K562 (cell line): ENCODE results near the gene NTSR1. TPM values are rescaled to one million over a fixed set of nuclear protein-coding genes. Genes with fewer than 3 reads are reported as not detected.

ENCODE experiments used
- CBFA2T2 ChIP-seq: fragments of 450-650 bp; conservative IDR thresholded peaks from 2 replicates; pipeline ENCODE4 v1.6.1; 2017; ENCODE audit warnings: mild to moderate bottlenecking
- ETS2 ChIP-seq: IDR thresholded peaks from 2 replicates; pipeline ENCODE4 v1.6.1; 2016; ENCODE audit warnings: borderline replicate concordance, missing genetic modification characterization, mild to moderate bottlenecking, moderate library complexity, missing compliant biosample characterization; ENCODE audit not compliant: poor library complexity, severe bottlenecking
- MAFF ChIP-seq: IDR thresholded peaks from 2 replicates; pipeline ENCODE4 v1.6.1; 2012; ENCODE audit warnings: low read length, improper control_type of control experiment
- MBD1 ChIP-seq: fragments of 250-450 bp; sonication (Bioruptor Pico); IDR thresholded peaks from 2 replicates; pipeline ENCODE4 v1.8.0; 2022; ENCODE audit warnings: inconsistent platforms
- NEUROD1 ChIP-seq: fragments of 150-350 bp; IDR thresholded peaks from 2 replicates; pipeline ENCODE4 v1.6.1; 2014; ENCODE audit warnings: borderline replicate concordance, low read length, low read depth; ENCODE audit not compliant: partially characterized antibody
- PPARD ChIP-seq: fragments of 250-450 bp; sonication (Bioruptor Pico); IDR thresholded peaks from 2 replicates; pipeline ENCODE4 v1.8.0; 2022; ENCODE audit warnings: inconsistent platforms, mild to moderate bottlenecking, moderate library complexity
- PYGO2 ChIP-seq: fragments of 450-650 bp; IDR thresholded peaks from 2 replicates; pipeline ENCODE4 v1.6.1; 2016; ENCODE audit warnings: mild to moderate bottlenecking, missing genetic modification characterization, moderate library complexity, missing compliant biosample characterization
- TAF7 ChIP-seq: fragments of 450-650 bp; IDR thresholded peaks from 2 replicates; pipeline ENCODE4 v1.6.1; 2016; ENCODE audit warnings: missing genetic modification characterization, missing compliant biosample characterization
- ZC3H4 ChIP-seq: sonication (generic); formaldehyde crosslinking; IDR thresholded peaks from 2 replicates; pipeline ENCODE4 v1.9.0; 2021; ENCODE audit warnings: missing genetic modification reagents, borderline replicate concordance
- ZNF3 ChIP-seq: fragments of 250-450 bp; sonication (Bioruptor Pico); IDR thresholded peaks from 2 replicates; pipeline ENCODE4 v1.5.0; 2021; ENCODE audit warnings: mild to moderate bottlenecking, moderate library complexity
- ZNF644 ChIP-seq: fragments of 200-800 bp; sonication (Bioruptor generic); IDR thresholded peaks from 2 replicates; pipeline ENCODE4 v1.6.1; 2016; ENCODE audit warnings: low read depth, missing genetic modification characterization, missing compliant biosample characterization
- ZNF77 ChIP-seq: fragments of 250-450 bp; sonication (Bioruptor Pico); IDR thresholded peaks from 2 replicates; pipeline ENCODE4 v1.5.0; 2020
- ZSCAN29 ChIP-seq: fragments of 450-650 bp; IDR thresholded peaks from 2 replicates; pipeline ENCODE4 v1.6.1; 2017
- polyA plus RNA-seq, 8 experiments: library from polyadenylated mRNA; depleted of rRNA in 4 of 8; stranded (reverse) in 5 of 8; unstranded in 3 of 8; fragments of >200 nt; fragmentation: Nextera tagmentation in 2 of 8; fragmentation: Illumina TruSeq in 1 of 8; extraction: Ambion mirVana in 2 of 8; extraction: Trizol in 1 of 8; gene quantifications; 2 replicates each; pipeline versions ENCODE4 v1.2.1 to v1.2.3, GENCODE V29; 2011 to 2014; ENCODE audit warnings: inconsistent platforms in 1 of 8, missing spikeins in 1 of 8
- total RNA-seq, 7 experiments: library from RNA; depleted of rRNA in 6 of 7; stranded (reverse); fragments of >200 nt in 6 of 7; fragmentation: Illumina TruSeq in 2 of 7; extraction: Trizol in 2 of 7; gene quantifications; 2 replicates each; pipeline versions ENCODE4 v1.2.1 to v1.2.3, GENCODE V29; 2011 to 2021; ENCODE audit warnings: low replicate concordance in 1 of 7
- TF ChIP-seq, protein P1 (sequence below), 2 experiments: fragments of 250-450 bp in 1 of 2; fragments of 450-650 bp in 1 of 2; sonication (Bioruptor Pico) in 1 of 2; IDR thresholded peaks; 2 replicates each; pipeline versions ENCODE4 v1.6.1 to v1.8.0; 2016 to 2021; ENCODE audit warnings: mild to moderate bottlenecking in 2 of 2, moderate library complexity in 2 of 2, missing compliant biosample characterization in 1 of 2, missing genetic modification characterization in 1 of 2
- TF ChIP-seq, protein P2 (sequence below): fragments of 250-450 bp; sonication (Bioruptor Pico); IDR thresholded peaks from 2 replicates; pipeline ENCODE4 v1.5.0; 2021; ENCODE audit warnings: mild to moderate bottlenecking, moderate library complexity
- TF ChIP-seq, protein P3 (sequence below), 2 experiments: fragments of 450-650 bp in 1 of 2; sonication (generic) in 1 of 2; formaldehyde crosslinking in 1 of 2; IDR thresholded peaks in 1 of 2; conservative IDR thresholded peaks in 1 of 2; 2 replicates each; pipeline versions ENCODE4 v1.6.1 to v1.8.1; 2016 to 2023; ENCODE audit warnings: mild to moderate bottlenecking in 2 of 2, moderate library complexity in 2 of 2, inconsistent platforms in 1 of 2, missing genetic modification reagents in 1 of 2
- TF ChIP-seq, protein P4 (sequence below): sonication (generic); formaldehyde crosslinking; IDR thresholded peaks from 2 replicates; pipeline ENCODE4 v1.8.0; 2022; ENCODE audit warnings: missing genetic modification reagents, mild to moderate bottlenecking, borderline replicate concordance

Gene NTSR1
- total and polyA plus RNA-seq, 9 of the 15 experiments (the other 6 are each of a cell fraction or from before 2014, with no cell fraction given), result 0.04 to 0.40 (median 0.13) TPM; not detected in 3

DNA sequence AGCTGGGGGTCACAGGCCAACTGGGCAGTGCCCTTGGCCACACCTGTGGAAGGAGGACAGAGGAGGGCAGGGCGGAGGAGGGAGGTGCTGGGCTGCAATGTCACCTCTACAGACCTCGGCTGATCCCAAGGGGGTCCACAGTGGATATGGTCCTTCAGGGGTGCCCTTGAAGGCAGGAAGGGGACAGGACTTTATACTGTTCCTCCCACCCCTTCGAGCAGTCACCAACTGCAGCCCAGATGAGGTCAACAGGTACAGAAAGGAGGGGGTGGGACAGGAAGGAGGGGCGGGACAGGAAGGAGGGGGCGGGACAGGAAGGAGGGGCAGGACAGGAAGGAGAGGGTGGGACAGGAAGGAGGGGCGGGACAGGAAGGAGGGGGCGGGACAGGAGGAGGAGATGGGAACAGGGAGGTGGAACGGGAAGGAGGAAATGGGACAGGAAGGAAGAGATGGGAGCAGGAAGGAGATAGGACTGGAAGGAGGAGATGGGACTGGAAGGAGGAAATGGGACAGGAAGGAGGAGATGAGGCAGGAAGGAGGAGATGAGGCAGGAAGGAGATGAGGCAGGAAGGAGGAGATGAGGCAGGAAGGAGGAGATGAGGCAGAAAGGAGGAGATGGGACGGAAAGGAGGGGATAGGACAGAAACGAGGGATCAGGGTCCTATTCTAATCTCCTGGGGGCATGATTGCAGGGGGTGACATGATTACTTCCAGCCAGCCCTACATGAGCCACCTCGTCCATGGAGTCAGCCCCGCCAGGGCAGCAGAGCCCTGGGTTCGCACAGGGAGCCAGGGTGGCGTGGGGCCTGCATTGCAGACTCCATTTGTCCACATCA, 68.3 kb downstream of the NTSR1 start (continued):
- TF ChIP-seq ZNF77 (CRISPR knock-in tag) (no peak), ZNF644 (tag) (no peak), MAFF (no peak), NEUROD1 (no peak), ZSCAN29 (no peak), PYGO2 (no peak), PPARD (CRISPR knock-in tag) (no peak), ZNF3 (CRISPR knock-in tag) (no peak), ZC3H4 (CRISPR knock-in tag) (no peak; the same call in 1 of the 2 replicates), ETS2 (tag) (no peak), CBFA2T2 (no peak), TAF7 (no peak), MBD1 (CRISPR knock-in tag) (no peak)
- TF ChIP-seq, protein P1, sequence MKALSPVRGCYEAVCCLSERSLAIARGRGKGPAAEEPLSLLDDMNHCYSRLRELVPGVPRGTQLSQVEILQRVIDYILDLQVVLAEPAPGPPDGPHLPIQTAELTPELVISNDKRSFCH (CRISPR knock-in tag; IDR thresholded peaks at IDR 0.05), result no peak
- TF ChIP-seq, protein P1 (tag; IDR thresholded peaks at IDR 0.05), result peak; percentile 62; the same call in 1 of the 2 replicates
- TF ChIP-seq, protein P2, sequence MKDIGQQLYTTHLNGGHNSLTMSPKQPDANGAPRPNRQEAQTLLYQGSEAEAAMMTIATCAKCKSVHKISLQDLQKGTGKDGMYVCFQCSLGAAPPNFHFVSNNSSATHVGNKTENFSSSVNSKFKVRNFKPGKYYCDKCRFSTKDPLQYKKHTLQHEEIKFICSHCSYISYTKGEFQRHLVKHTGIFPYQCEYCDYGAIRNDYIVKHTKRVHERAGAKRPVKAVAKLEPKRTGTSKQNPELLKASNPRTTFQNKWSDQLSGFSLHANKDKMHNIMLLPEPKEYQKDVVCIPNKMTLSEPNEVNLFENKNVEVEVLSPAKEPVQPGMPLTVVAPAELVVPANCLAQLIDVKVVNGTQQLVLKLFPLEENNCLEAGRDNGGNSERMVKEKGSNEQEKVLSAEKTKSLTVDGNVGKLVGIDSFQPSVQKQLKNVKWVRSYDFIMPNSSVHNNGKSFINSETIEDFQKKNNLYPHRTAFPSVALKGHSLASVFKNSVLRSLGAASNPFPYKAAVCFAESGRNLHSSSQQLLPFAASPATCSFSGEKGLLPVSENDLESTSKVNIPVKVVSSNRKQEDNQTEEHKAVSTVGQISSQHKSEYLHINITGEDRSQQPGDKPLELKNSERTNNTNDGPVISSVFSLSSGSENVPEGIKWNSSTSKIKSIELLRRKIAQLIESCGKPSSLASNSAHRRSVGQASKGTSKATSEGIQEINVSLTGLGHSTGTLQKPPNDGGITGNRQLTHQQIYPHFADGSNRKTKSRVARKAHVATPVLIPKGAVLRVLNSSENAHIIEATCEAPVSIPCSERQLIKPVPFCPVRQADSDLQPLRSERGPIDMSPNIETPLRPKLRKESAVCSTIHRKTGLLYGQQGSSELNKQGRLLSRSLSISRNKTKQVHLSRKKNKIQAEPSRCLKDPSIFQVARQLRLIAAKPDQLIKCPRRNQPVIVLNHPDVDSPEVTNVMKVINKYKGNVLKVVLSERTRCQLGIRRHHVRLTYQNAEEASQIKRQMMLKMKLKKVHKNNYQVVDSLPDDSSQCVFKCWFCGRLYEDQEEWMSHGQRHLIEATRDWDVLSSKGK (CRISPR knock-in tag), result no peak
- TF ChIP-seq, protein P3, sequence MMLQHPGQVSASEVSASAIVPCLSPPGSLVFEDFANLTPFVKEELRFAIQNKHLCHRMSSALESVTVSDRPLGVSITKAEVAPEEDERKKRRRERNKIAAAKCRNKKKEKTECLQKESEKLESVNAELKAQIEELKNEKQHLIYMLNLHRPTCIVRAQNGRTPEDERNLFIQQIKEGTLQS (IDR thresholded peaks at IDR 0.05), result peak; percentile 26
- TF ChIP-seq, protein P3 (CRISPR knock-in tag; conservative IDR thresholded peaks at IDR 0.05), result no peak
- TF ChIP-seq, protein P4, sequence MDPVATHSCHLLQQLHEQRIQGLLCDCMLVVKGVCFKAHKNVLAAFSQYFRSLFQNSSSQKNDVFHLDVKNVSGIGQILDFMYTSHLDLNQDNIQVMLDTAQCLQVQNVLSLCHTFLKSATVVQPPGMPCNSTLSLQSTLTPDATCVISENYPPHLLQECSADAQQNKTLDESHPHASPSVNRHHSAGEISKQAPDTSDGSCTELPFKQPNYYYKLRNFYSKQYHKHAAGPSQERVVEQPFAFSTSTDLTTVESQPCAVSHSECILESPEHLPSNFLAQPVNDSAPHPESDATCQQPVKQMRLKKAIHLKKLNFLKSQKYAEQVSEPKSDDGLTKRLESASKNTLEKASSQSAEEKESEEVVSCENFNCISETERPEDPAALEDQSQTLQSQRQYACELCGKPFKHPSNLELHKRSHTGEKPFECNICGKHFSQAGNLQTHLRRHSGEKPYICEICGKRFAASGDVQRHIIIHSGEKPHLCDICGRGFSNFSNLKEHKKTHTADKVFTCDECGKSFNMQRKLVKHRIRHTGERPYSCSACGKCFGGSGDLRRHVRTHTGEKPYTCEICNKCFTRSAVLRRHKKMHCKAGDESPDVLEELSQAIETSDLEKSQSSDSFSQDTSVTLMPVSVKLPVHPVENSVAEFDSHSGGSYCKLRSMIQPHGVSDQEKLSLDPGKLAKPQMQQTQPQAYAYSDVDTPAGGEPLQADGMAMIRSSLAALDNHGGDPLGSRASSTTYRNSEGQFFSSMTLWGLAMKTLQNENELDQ (CRISPR knock-in tag), result no peak
